Transverse colon (tissue), 4 donors: Measurements from ENCODE around the gene RGS6. TPM values are rescaled to one million over a fixed set of nuclear protein-coding genes. Genes with fewer than 3 reads are reported as not detected.

Experiments
- DNase-seq: peaks from one replicate; pipeline ENCODE4 v3.0.0-alpha.2; 2019
- H3K27ac ChIP-seq, 4 donors: fragments of 200-600 bp; sonication (generic); 2 replicates each; pipeline ENCODE4 v1.5.1; 2016 to 2018; ENCODE audit warnings: inconsistent platforms in 4 of 4
- H3K27me3 ChIP-seq: fragments of 200-600 bp; sonication (generic); 2 replicates; pipeline ENCODE4 v1.5.1; 2017; ENCODE audit warnings: inconsistent platforms
- H3K36me3 ChIP-seq, 4 donors: fragments of 200-600 bp; sonication (generic); 2 replicates each; pipeline ENCODE4 v1.5.1; 2017 to 2019; ENCODE audit warnings: inconsistent platforms in 4 of 4
- H3K4me1 ChIP-seq, 4 donors: fragments of 200-600 bp; sonication (generic); 2 replicates each; pipeline ENCODE4 v1.5.1; 2017 to 2020; ENCODE audit warnings: inconsistent platforms in 4 of 4
- H3K4me3 ChIP-seq, 4 donors: fragments of 200-600 bp; sonication (generic); 1 replicate in 1 of 4; 2 replicates in 3 of 4; pipeline versions ENCODE4 v1.5.1 to v1.6.1; 2017 to 2019; ENCODE audit warnings: inconsistent platforms in 4 of 4
- H3K9me3 ChIP-seq, 2 donors: fragments of 200-600 bp; sonication (generic); 2 replicates each; pipeline ENCODE4 v1.5.1; 2017 to 2019; ENCODE audit warnings: inconsistent platforms in 2 of 2
- EP300 ChIP-seq: sonication (generic); formaldehyde crosslinking; IDR thresholded peaks from one replicate; pipeline ENCODE4 v1.6.1; 2017; ENCODE audit warnings: antibody characterized with exemption, low read depth
- POLR2A ChIP-seq: fragments of 450-650 bp; IDR thresholded peaks from one replicate; pipeline ENCODE4 v1.6.1; 2016; ENCODE audit warnings: antibody characterized with exemption, mild to moderate bottlenecking, moderate library complexity
- POLR2AphosphoS5 ChIP-seq, 3 donors: sonication (generic); formaldehyde crosslinking; IDR thresholded peaks; one replicate each; pipeline ENCODE4 v1.6.1; 2016; ENCODE audit warnings: antibody characterized with exemption in 3 of 3
- WGBS, 2 donors: methylation state at CpG; one replicate each; pipeline ENCODE4 v1.1.5; 2018; ENCODE audit warnings: low coverage in 1 of 2; 5-methylcytosine and 5-hydroxymethylcytosine counted together
- in situ Hi-C, 4 donors: fragments of 200-750 bp; cut with MboI; loops; one replicate each; pipeline versions ENCODE4 v1.15.0 to v1.15.1; 2017; ENCODE audit warnings: low sequenced_read_pairs in 3 of 4, low pct_ligation_motif_present in 1 of 4, low pct_unique_long_range_greater_than_20kb in 1 of 4
- intact Hi-C: fragments of 100-400 bp; cut with DNase I; formaldehyde crosslinking; loops from one replicate; pipeline ENCODE4 v1.15.1; 2023; ENCODE audit warnings: low total_unique reads
- total RNA-seq, 4 donors: library from RNA; depleted of rRNA; stranded (reverse); fragments of >200 nt; gene quantifications; one replicate each; pipeline ENCODE4 v1.1.0, GENCODE V29; 2016
- TF ChIP-seq, protein P1 (sequence below), 5 experiments: fragments of 200-600 bp in 3 of 5; fragments of 450-650 bp in 2 of 5; sonication (generic) in 3 of 5; IDR thresholded peaks; 1 replicate in 2 of 5; 2 replicates in 3 of 5; pipeline ENCODE4 v1.5.1; 2016 to 2017; ENCODE audit warnings: antibody characterized with exemption in 5 of 5, inconsistent platforms in 3 of 5, mild to moderate bottlenecking in 2 of 5, moderate library complexity in 1 of 5

Gene RGS6
- total RNA-seq, 4 donors from 2014 or later = 0.41 to 0.48 TPM; not detected in 2

DNA sequence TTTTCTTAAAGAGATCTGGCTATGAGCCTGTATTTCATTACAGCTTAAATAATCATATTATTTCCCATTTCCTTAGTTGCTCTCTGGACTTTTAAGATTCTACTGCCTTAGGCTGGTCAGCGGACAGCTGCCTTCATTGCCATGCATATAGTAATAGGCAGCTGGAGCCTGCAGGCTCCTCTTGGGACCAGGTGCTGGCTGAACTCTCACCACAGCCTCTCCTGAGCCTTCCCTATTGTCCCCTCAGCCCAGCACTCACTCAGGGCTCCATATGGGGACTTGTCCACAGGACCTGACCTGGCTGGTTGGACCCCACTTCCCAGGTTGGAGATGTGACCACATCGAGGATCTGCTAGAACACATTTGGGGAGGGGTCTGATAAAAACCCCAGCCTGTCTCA lies 556.3 kb downstream of the RGS6 start:
- no peak overlapping the region for H3K4me3 ChIP-seq
- TF ChIP-seq POLR2A (no peak), EP300 (no peak), POLR2AphosphoS5 (IDR thresholded peaks at IDR 0.05) (no peak)
- TF ChIP-seq, protein P1, sequence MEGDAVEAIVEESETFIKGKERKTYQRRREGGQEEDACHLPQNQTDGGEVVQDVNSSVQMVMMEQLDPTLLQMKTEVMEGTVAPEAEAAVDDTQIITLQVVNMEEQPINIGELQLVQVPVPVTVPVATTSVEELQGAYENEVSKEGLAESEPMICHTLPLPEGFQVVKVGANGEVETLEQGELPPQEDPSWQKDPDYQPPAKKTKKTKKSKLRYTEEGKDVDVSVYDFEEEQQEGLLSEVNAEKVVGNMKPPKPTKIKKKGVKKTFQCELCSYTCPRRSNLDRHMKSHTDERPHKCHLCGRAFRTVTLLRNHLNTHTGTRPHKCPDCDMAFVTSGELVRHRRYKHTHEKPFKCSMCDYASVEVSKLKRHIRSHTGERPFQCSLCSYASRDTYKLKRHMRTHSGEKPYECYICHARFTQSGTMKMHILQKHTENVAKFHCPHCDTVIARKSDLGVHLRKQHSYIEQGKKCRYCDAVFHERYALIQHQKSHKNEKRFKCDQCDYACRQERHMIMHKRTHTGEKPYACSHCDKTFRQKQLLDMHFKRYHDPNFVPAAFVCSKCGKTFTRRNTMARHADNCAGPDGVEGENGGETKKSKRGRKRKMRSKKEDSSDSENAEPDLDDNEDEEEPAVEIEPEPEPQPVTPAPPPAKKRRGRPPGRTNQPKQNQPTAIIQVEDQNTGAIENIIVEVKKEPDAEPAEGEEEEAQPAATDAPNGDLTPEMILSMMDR (IDR thresholded peaks at IDR 0.05) = no peak
- H3K36me3 ChIP-seq = no peaks in the 10 kb centered on the region
- intact Hi-C loops = no loop called here
- H3K27ac ChIP-seq = no peak overlapping the region
- in situ Hi-C loops = no loop called here
- H3K27me3 ChIP-seq = no peaks in the 10 kb centered on the region
- no peak for DNase-seq
- H3K9me3 ChIP-seq = no peaks in the 10 kb centered on the region
- WGBS, 2 donors = 60 to 92% methylated on average over 1 to 2 of the region's 2 CpGs
- no peaks in the 10 kb centered on the region for H3K4me1 ChIP-seq

DNA sequence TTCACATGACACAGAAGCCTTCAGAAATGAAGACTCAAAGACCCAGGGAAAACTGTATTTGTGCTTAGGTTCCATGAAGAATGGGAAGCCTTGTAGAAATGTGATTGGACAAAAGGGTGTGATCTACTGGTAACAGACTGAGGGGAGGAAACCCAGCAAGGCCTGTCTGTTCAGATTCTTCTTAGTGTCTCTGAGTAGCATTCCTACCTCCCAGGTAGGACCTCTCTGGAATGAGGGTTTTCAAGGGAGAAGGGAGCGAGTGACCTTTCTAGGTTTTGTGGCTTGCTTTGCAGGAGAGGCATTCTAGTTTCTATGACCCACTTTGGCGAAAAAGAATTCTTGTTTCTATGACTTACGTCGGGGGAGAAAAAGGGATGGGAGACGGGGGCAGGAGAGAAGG lies 560.0 kb downstream of the RGS6 start:
- no peak for TF ChIP-seq POLR2A
- TF ChIP-seq, protein P1 (IDR thresholded peaks at IDR 0.05) = no peak
- TF ChIP-seq POLR2AphosphoS5 (IDR thresholded peaks at IDR 0.05) = no peak
- TF ChIP-seq EP300 = no peak
- Histone ChIP-seq H3K4me1 (no peaks in the 10 kb centered on the region), H3K9me3 (no peaks in the 10 kb centered on the region), H3K36me3 (no peaks in the 10 kb centered on the region), H3K27me3 (no peaks in the 10 kb centered on the region), H3K27ac (no peak overlapping the region), H3K4me3 (no peak overlapping the region)
- intact Hi-C loops = no loop called here
- in situ Hi-C loops = no loop called here
- no peak for DNase-seq
- WGBS, 2 donors = 90 to 91% methylated on average over 2 to 5 of the region's 5 CpGs

DNA sequence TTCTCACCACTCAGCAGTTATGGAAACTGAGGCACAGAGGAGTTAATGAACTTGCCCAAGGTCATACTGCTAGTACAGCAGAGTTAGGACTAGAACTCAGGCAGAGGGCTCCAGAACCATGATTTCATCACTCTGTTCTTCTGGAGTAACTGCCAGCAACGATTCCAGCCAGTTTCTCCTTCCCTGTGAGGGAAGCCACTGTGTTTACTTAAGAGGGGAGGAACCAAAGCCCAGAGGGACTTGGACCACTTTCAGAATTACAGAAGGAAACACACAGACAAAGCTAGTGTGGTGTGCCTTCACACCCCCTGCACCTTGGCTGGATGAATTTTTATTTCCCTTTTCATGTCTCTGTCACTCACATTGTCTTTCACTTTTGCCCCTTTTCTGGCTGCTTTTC lies 563.4 kb downstream of the RGS6 start:
- WGBS, 2 donors = 0% methylated on average over 1 of the region's 1 CpG
- no peaks in the 10 kb centered on the region for H3K4me1 ChIP-seq
- no peak overlapping the region for H3K27ac ChIP-seq
- intact Hi-C loops = no loop called here
- H3K27me3 ChIP-seq = no peaks in the 10 kb centered on the region
- in situ Hi-C loops = no loop called here
- no peaks in the 10 kb centered on the region for H3K9me3 ChIP-seq
- H3K36me3 ChIP-seq = no peaks in the 10 kb centered on the region
- no peak overlapping the region for H3K4me3 ChIP-seq
- no peak for DNase-seq
- TF ChIP-seq, protein P1 (IDR thresholded peaks at IDR 0.05) = no peak
- TF ChIP-seq EP300 (no peak), POLR2AphosphoS5 (IDR thresholded peaks at IDR 0.05) (no peak), POLR2A (no peak)

DNA sequence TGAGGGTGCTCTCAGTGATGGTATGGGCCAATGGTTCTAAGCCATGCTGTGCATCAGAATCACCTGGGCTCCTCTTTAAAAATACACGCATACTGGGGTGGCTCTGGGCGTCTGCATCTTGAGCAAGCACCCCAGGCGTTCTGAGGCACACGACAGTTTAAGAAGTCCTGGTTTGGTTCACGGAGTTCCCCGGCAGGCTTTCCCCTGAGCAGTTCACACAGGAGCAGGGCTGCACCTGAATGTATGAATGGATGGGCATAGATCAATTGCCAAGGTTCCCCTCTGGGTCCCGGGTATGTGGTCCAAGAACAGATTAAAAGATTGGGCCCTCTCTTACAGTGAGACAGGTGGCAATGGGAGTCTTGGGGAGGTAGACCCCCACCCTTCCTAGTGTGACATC lies 566.4 kb downstream of the RGS6 start:
- intact Hi-C loops (no loop called here), in situ Hi-C loops (no loop called here)
- no peak for DNase-seq
- WGBS, 2 donors = 67 to 90% methylated on average over 1 to 7 of the region's 7 CpGs
- Histone ChIP-seq H3K4me1 (no peaks in the 10 kb centered on the region), H3K4me3 (no peak overlapping the region), H3K27ac (no peak overlapping the region), H3K27me3 (no peaks in the 10 kb centered on the region), H3K9me3 (no peaks in the 10 kb centered on the region), H3K36me3 (no peaks in the 10 kb centered on the region)
- TF ChIP-seq POLR2AphosphoS5 (IDR thresholded peaks at IDR 0.05) (no peak), POLR2A (no peak), EP300 (no peak)
- TF ChIP-seq, protein P1 (IDR thresholded peaks at IDR 0.05) = no peak
